HG02623 (cell line): ENCODE data around the gene TCEA3.
"Not testable (repeated sequence)": the region's sequence is repeated elsewhere in the genome, so short reads cannot be mapped to it uniquely, and the experiment has no call there.

Source experiments
- ATAC-seq: cut with Tn5 transposase; IDR thresholded peaks from one replicate; pipeline ENCODE4 v1.9.1; 2021; ENCODE audit warnings: moderate library complexity; ENCODE audit not compliant: unreplicated experiment

Gene TCEA3

GRCh38 chr1:23395154-23395724, 29.3 kb downstream of the TCEA3 start:
- no peak for ATAC-seq

GRCh38 chr1:23394684-23395083, 29.9 kb downstream of the TCEA3 start:
- no peak for ATAC-seq

- ATAC-seq, result no peak
Measured at GRCh38 chr1:23394181-23394580, 30.4 kb downstream of the TCEA3 start.

GRCh38 chr1:23393706-23394105, 30.8 kb downstream of the TCEA3 start:
- ATAC-seq, result no peak

GRCh38 chr1:23392125-23392855, 32.3 kb downstream of the TCEA3 start:
- ATAC-seq, result no peak

- no peak for ATAC-seq
Measured at GRCh38 chr1:23389837-23390321, 34.7 kb downstream of the TCEA3 start.

- ATAC-seq, result no peak
Measured at GRCh38 chr1:23387494-23387893, 37.1 kb downstream of the TCEA3 start.

- ATAC-seq, result no peak
Measured at GRCh38 chr1:23385119-23385621, 39.4 kb downstream of the TCEA3 start.

GRCh38 chr1:23384312-23385058, 40.1 kb downstream of the TCEA3 start:
- no peak for ATAC-seq

- no peak for ATAC-seq
Measured at GRCh38 chr1:23383577-23384311, 40.8 kb downstream of the TCEA3 start.

GRCh38 chr1:23381233-23381885, 43.2 kb downstream of the TCEA3 start:
- no peak for ATAC-seq

- ATAC-seq, result no peak
Measured at GRCh38 chr1:23380719-23381118, 43.8 kb downstream of the TCEA3 start.

- ATAC-seq, result not testable (repeated sequence)
Measured at GRCh38 chr1:23380236-23380635, 44.3 kb downstream of the TCEA3 start.

- no peak for ATAC-seq
Measured at GRCh38 chr1:23376890-23377811, 47.4 kb downstream of the TCEA3 start.

GRCh38 chr1:23374079-23374735, 50.3 kb downstream of the TCEA3 start:
- not testable (repeated sequence) for ATAC-seq

- no peak for ATAC-seq
Measured at GRCh38 chr1:23371987-23372880, 52.3 kb downstream of the TCEA3 start.

GRCh38 chr1:23370709-23371584, 53.6 kb downstream of the TCEA3 start:
- no peak for ATAC-seq
